ENCODE measurements around the gene TIGD6.
"Not testable (repeated sequence)": the region's sequence is repeated elsewhere in the genome, so short reads cannot be mapped to it uniquely, and the experiment has no call there.

The TIGD6 gene

DNA sequence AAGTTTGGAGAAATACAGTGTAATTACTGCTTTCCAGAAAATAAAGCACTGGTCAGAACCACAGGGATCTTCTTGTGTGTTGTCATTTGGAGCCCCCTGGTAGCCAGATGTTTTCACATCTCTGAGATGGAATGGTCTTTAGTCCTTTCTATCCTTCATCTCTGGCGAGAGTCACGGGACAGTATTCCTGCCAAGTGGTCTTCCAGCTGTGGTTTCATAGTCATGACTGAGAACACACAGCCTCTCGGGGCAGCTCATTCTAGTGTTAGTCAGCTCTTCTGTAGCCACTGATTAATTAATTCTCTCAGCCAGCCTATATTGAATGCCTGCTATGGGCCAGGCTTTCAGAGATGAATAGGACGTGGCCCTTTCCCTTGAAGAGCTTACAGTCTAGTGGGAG, 34.2 kb upstream of the TIGD6 start:
- Mint-ChIP-seq H3K36me3 (ENCODE audit: low read depth) (peaks cover 67% of the 10 kb centered on the region), H3K27ac (no peak overlapping the region), H3K4me3 (no peak overlapping the region), H3K4me1 (peaks cover 6% of the 10 kb centered on the region), H3K27me3 (ENCODE audit: low read depth) (no peaks in the 10 kb centered on the region), H3K9me3 (no peaks in the 10 kb centered on the region)
- TF ChIP-seq, protein P1, sequence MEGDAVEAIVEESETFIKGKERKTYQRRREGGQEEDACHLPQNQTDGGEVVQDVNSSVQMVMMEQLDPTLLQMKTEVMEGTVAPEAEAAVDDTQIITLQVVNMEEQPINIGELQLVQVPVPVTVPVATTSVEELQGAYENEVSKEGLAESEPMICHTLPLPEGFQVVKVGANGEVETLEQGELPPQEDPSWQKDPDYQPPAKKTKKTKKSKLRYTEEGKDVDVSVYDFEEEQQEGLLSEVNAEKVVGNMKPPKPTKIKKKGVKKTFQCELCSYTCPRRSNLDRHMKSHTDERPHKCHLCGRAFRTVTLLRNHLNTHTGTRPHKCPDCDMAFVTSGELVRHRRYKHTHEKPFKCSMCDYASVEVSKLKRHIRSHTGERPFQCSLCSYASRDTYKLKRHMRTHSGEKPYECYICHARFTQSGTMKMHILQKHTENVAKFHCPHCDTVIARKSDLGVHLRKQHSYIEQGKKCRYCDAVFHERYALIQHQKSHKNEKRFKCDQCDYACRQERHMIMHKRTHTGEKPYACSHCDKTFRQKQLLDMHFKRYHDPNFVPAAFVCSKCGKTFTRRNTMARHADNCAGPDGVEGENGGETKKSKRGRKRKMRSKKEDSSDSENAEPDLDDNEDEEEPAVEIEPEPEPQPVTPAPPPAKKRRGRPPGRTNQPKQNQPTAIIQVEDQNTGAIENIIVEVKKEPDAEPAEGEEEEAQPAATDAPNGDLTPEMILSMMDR (IDR thresholded peaks at IDR 0.05; ENCODE audit: unreplicated experiment in 3 of 3), result no peak

DNA sequence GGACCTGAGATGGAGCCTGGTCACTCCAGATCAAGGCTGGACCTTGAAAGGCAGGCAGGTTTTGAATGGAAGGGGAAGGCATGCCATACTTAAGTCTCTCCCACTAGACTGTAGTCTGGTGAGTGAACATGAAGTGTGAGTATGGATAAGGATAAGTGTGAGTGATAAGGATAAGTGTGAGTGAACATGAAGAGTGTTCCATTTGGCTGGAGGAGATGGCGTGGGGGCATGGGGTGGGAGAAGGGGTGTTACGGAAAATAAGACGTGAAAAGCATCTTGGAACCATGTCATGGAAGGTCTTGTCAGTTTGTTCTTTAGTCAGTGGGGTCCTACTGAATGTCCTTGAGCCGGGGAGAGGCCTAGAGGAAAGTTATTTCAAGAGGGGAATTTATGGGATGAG, 32.9 kb upstream of the TIGD6 start:
- Mint-ChIP-seq H3K27ac (no peak overlapping the region), H3K9me3 (no peaks in the 10 kb centered on the region), H3K4me3 (no peak overlapping the region), H3K27me3 (ENCODE audit: low read depth) (no peaks in the 10 kb centered on the region), H3K4me1 (peaks cover 2% of the 10 kb centered on the region), H3K36me3 (ENCODE audit: low read depth) (peaks cover 69% of the 10 kb centered on the region)
- TF ChIP-seq, protein P1 (IDR thresholded peaks at IDR 0.05; ENCODE audit: unreplicated experiment in 3 of 3), result no peak

DNA sequence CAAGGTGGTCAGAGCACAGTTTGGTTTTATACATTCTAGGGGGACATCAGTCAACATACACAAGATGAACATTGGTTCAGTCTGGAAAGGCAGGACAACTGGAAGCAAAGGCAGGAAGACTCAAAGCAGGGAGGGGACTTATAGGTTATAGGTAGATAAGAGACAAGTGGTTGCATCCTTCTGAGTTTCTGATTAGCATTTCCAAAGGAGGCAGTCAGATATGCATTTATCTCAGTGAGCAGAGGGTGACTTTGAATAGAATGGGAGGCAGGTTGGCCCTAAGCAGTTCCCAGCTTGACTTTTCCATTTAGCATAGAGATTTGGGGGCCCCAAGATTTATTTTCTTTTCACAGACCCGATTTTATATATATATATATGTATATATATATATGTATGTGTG, 27.6 kb upstream of the TIGD6 start:
- H3K4me1 Mint-ChIP-seq; H3K4me3 Mint-ChIP-seq; H3K27ac Mint-ChIP-seq; H3K9me3 Mint-ChIP-seq; H3K27me3 Mint-ChIP-seq (ENCODE audit: low read depth): not testable (repeated sequence)
- peaks cover 61% of the 10 kb centered on the region for H3K36me3 Mint-ChIP-seq (ENCODE audit: low read depth)

DNA sequence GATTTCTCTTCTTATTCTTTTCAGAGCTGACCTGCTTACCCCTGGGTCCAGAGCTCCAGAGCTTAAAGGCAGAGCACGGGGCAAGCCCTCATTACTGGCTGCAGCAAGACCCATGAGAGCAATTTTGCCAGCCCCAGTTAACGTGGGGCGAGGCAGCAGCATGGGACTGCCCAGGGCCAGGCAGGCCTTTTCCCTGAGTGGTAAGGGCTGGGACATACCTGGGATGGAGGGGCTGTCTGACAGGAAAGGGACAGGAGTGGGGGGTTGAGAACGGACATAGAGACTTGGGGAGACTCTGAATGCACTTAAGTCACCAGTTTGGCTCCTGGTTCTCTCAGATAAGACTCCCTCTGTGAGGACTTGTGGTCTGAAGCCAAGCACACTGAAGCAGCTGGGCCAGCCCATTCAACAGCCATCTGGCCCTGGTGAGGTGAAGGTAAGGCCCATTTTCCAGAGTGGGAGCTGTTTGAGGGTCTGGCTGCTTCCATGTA, 26.3 kb upstream of the TIGD6 start:
- Mint-ChIP-seq H3K4me3 (no peak overlapping the region), H3K36me3 (ENCODE audit: low read depth) (peaks cover 64% of the 10 kb centered on the region), H3K27me3 (ENCODE audit: low read depth) (no peaks in the 10 kb centered on the region), H3K4me1 (peaks cover 9% of the 10 kb centered on the region), H3K9me3 (no peaks in the 10 kb centered on the region), H3K27ac (no peak overlapping the region)
- TF ChIP-seq, protein P1 (IDR thresholded peaks at IDR 0.05; ENCODE audit: unreplicated experiment in 3 of 3), result no peak

GRCh38 chr5:150024346-150024984, 24.0 kb upstream of the TIGD6 start:
- H3K36me3 Mint-ChIP-seq (ENCODE audit: low read depth), result peaks cover 70% of the 10 kb centered on the region
- H3K27me3 Mint-ChIP-seq (ENCODE audit: low read depth), result no peaks in the 10 kb centered on the region
- peak overlapping the region in 2 of 3 experiments; percentile 68 to 75 for H3K27ac Mint-ChIP-seq
- TF ChIP-seq, protein P1 (IDR thresholded peaks at IDR 0.05; ENCODE audit: unreplicated experiment in 3 of 3), result peak in 1 of 3 experiments; percentile 18
- no peaks in the 10 kb centered on the region for H3K9me3 Mint-ChIP-seq
- H3K4me3 Mint-ChIP-seq, result no peak overlapping the region
- peaks cover 10% of the 10 kb centered on the region for H3K4me1 Mint-ChIP-seq

DNA sequence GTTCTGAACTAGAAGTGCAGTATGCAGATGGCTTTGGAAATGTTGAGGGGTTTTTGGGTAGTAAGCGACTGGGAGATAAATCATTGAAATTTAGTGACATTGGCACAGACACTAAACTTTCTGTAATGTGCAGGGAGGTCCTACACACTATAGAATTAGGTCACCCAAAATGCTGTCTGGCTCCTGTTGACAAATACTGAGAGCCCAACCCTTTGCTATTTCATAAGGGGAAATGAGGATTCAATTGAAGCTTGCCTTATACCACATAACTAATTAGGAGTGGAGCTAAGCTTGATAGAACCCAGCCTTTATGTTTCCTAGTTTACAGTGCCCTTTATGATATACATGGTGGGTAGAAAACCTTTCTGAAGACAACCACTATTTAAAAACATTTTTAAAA, 22.7 kb upstream of the TIGD6 start:
- Mint-ChIP-seq H3K36me3 (ENCODE audit: low read depth) (peaks cover 75% of the 10 kb centered on the region), H3K27me3 (ENCODE audit: low read depth) (no peaks in the 10 kb centered on the region), H3K9me3 (no peaks in the 10 kb centered on the region), H3K27ac (peak overlapping the region in 1 of 3 experiments; percentile 92), H3K4me1 (peaks cover 10% of the 10 kb centered on the region), H3K4me3 (no peak overlapping the region)
- TF ChIP-seq, protein P1 (IDR thresholded peaks at IDR 0.05; ENCODE audit: unreplicated experiment in 3 of 3), result no peak

Data from nephron (organoid).